SU-DHL-6 (cell line): Measurements from ENCODE around the gene RGS3.

Source experiments
- CTCF ChIP-seq: fragments of 200-600 bp; sonication (generic); IDR thresholded peaks from one replicate; pipeline ENCODE4 v1.5.1; 2017; ENCODE audit warnings: antibody characterized with exemption, mild to moderate bottlenecking, low read length, moderate library complexity; ENCODE audit not compliant: insufficient read depth, poor library complexity, severe bottlenecking
- EZH2phosphoT487 ChIP-seq: fragments of 200-600 bp; sonication (generic), shearing (Covaris generic); conservative IDR thresholded peaks from 2 replicates; pipeline ENCODE4 v1.6.1; 2018; ENCODE audit warnings: mild to moderate bottlenecking, antibody characterized with exemption, low read length, moderate library complexity, mixed read lengths

DNA sequence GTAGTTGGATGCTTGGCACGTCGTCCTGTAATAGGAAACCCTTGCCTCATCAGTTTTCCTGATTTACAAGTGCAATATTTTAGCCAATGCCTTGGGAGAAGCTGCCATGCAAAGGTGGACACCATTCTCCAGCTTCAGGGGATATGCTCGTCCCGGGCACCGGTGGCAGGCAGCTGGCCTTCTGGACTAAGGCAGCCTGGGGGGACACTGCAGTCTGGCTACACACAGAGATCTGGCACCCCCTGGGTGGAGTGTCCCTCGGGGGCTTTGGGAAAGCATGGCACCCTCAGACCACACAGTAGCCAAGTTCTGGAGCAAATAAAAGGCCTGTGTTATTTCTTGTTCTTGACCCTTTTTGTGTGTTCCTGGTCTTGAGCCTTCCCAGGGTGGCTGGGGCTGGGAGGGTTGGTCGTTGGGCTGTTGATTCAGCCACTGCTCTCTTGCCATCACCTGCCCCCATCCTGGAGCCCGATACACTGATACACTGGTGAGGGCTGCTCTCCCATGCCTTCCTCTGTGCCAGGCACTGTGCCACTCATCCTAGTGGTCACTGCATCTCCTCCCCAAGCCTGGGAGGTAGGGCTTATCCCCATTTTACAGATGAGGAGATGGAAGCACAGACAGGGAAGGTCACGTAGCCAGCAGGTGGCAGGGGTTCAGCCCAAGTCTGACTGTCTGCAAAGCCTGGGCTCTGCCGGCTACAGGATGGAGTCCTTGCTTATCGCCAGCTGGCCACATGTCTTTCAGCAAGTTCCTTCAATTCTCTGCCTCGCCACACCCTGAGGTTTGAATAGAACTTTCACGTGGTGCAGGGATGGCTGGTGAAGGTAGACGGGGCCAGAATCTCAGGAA, 134.1 kb downstream of the RGS3 start:
- TF ChIP-seq CTCF (no peak), EZH2phosphoT487 (no peak)
